HG03025 (cell line): Measurements from ENCODE around the gene LRRC18.

Source experiments
- ATAC-seq: cut with Tn5 transposase; IDR thresholded peaks from one replicate; pipeline ENCODE4 v1.9.1; 2021; ENCODE audit warnings: mild to moderate bottlenecking, moderate library complexity; ENCODE audit not compliant: unreplicated experiment, low FRiP score

Gene LRRC18

GRCh38 chr10:48946891-48947500 lies 7.4 kb upstream of the LRRC18 start:
- no peak for ATAC-seq

- no peak for ATAC-seq
These were observed 6.7 kb upstream of the LRRC18 start for GRCh38 chr10:48946332-48946731.

DNA sequence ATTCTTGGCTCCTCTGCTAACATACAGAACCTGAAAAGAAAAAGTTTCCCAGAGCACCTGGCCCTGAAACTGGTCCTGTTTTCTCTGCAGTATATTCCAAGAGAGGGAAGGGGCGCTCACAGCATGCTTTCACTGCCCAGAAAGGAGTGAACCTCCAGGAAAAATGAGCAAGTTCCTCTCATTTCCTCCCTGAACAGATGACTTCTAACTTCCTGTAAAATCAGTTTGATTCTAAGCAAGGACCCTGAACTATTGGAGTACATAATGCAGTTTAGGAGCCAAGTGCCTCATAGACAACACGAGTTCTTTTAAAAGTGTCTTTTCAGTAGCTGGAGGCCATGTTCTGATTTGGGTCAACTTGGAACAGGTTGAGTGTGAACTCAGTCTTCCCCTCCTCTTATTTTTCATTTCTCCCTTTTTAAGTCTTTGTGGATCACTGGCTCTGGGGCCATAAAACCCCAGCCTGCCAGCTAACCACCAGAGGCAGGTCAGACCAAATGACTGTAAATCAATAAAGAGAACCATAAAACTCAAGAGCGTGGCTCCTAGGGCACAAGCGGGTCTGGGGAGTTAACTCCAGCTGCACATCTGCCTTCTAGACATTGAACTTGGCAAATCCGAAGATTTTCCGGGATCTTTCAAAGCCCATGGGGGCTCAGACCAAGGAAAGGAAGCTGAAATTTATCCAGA lies 5.9 kb upstream of the LRRC18 start:
- no peak for ATAC-seq

DNA sequence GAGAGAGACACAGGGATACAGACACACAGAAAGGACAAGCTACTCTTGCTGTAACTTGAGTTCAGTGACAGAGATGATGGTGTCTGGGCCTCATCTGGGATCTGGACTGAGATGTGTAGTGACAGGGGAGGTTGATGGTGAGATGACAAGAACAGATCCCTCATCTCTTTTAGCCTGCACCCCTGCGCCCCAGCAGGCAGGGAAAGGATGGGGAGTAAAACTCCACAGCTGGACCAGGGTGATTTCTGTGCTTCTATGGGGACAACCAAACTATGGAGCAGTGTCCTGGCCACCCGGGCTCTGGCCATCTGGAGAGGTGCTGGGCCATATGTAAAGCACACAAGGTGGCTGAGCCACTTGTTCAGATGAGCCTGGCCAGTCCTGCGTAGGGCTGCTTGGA lies 4.5 kb upstream of the LRRC18 start:
- ATAC-seq: no peak

DNA sequence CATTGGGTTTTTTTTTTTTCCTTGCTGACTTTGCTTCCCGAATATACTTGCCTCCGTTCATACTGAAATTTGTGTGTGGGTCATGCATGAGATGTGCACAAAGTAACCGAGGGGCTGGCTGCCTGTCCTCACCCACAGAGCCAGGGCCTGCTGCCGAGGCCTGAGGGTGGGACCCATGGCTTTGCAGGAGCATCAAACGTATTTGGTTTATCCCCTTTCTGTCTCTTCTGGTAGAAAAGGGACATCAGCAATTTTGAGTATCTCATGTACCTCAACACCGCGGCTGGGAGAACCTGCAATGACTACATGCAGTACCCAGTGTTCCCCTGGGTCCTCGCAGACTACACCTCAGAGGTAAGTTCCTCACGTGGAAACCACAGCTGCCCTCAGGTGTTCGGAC lies 3.5 kb upstream of the LRRC18 start:
- no peak for ATAC-seq

GRCh38 chr10:48941427-48942075 lies 1.9 kb upstream of the LRRC18 start:
- no peak for ATAC-seq

DNA sequence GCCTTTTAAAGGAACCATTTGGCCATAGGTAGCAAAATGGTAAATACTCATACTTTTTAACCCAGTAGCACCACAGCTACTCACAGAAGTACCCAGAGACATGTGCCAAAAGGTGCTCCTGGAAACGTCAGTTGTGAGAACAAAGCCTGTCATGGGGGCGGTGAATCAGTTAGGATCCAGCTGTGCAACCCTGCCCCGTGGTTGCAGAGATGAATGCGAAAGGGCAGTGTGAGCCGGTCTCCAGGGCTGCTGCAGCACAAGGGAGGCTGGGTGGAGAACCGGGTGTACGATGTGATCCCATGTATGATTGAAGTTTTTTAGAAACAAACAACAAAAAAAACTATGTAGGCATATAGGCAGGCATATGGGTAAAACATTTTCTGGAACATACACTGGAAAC lies 1.3 kb upstream of the LRRC18 start:
- ATAC-seq: no peak

- no peak for ATAC-seq
These were observed 732 bp upstream of the LRRC18 start for GRCh38 chr10:48940372-48940771.

DNA sequence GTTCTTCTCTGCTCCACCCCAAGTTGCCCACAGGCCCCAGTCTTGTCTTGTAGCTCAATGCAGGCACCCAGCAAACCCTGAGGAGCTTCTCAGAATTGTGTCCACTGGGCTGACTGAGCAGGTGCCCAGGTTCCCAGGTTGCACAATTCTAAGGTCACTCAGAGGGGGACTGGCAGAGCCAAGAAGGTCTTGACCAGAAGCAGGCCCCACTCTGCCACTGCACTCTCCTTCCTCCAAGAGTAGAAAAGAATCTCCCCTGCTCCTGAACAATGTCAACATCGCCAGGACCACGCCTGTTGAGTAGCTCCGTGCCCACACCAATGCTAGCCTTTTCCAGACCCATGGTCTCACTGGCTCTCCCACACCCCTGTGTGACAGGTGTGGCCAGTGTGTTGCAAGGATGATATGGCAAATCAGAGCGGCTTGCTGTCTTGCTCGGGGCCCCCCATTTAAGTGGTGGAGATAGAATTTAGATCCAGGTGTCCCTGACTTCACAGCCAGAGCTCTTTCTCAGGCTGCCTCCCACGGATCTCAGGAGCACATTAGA lies 577 bp downstream of the LRRC18 start:
- no peak for ATAC-seq

DNA sequence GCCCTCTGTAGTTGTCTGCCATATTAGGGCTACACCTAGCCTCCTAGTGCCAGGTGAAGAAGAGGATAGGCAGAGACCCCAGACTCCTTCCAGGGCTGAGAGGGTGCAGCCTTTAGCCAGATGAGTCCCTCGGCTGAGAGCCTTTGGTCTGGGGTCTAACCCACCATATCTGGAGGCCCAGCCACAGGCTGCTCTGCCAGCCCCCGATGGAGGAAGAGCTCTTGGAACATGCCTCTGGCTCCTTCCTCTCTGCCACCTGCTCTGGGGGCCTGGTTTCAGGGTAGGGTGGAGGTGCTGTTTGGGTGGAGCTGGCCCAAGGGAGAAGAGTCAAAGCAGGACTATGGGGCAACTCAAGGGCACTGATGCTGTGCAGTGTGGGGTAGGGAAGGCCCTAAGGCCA lies 1.4 kb downstream of the LRRC18 start:
- no peak for ATAC-seq

DNA sequence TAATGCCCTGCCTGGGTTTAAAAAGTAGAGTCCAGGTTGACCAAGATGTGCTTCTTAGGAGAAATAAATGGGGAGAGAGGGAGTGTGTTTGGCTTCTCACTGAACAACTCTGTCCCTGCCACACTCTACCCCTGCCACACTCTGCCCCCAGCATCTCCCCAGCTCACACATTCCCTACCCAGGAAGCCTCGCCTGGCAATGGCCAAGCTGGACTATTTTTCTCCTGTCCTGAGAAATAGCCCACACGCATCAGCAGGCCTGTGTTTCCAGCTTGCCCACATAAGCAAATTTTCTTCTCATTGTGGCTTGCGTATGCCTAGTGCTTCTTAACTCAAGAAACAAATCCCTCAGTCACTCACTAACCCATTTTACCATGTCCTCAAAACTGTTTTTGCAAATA lies 1.8 kb downstream of the LRRC18 start:
- no peak for ATAC-seq

GRCh38 chr10:48935577-48935976 lies 4.1 kb downstream of the LRRC18 start:
- ATAC-seq: no peak

DNA sequence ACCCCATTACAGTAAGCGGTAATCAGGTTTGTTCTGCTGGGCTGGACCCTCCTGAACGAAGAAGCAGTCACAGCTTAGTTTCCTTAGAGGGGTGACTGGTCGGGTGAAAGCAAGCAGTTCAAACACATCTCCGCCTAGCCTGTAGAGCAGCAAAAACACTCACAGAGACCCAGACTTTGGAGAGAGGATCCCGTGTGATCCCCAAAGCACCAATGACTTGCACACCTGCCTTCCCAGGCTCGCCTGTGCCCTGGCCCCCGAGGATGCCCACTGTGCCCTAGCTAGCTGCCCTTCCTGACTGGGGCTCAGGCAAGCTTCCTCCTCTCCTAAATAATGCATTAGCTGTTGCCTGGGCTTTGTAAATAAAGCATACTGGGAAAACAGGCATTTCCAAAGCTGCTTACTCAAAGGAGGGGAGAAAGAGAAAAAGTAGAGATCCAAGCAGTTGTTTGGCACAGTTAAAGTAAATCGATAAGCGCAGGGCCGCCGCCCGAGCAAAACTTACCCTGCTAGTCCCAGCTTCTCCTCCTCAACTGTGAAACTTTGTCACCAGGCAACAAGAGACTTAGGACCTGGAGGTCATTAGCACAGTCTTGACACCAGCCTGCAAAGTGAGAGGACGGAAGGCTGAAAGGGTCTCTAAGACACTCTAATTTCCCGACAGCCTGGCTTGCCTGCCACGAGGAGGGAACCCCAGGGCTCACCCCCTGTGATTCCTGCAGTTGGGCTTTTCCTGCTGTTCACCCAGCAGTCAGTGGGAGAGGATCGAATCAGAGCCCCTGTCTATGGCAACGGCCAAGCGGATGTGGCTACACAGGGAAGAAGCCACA lies 4.8 kb downstream of the LRRC18 start:
- no peak for ATAC-seq

DNA sequence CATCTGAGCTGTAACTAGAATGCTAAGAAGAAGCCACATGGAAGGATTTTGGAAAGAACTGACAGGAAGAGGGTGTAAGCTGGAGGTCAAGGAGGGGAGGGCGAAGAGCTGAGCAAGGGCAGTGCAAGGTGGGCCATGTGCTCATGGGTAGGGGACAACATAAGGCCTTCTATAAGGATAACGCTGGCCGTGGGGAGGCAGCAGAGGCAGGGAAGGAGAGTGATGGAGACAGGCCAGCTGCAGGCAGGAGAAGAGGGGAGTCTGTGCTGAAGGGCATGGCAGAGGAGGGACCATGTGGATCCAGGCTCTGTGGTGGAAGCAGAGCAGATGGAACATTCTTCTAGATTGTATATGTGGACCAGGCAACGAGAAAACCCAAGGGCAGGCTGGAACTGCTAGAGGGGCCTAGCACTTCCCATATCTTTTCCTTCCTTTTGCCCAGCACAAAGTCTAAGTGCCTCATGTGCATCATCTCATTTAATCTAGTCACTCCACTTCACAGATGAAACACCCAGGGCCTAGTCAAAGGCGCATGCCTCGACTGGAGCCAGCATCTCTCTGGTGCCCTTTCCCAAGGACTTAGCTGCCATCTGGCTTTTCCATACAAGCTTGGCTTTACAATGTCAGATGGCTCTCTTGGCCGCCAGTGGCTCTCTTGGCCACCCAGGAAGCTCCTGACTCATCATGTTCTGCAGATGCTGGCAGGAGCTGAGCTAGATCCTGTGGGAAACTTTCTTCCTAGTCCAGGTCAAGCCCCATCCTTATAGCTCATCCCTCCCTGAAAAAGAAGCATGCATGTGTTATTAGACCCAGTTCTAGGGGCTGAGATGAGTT lies 6.6 kb downstream of the LRRC18 start:
- no peak for ATAC-seq

GRCh38 chr10:48931188-48931587 lies 8.5 kb downstream of the LRRC18 start:
- no peak for ATAC-seq

GRCh38 chr10:48929413-48929990 lies 10.1 kb downstream of the LRRC18 start:
- ATAC-seq: no peak

GRCh38 chr10:48926764-48927540 lies 12.7 kb downstream of the LRRC18 start:
- no peak for ATAC-seq

DNA sequence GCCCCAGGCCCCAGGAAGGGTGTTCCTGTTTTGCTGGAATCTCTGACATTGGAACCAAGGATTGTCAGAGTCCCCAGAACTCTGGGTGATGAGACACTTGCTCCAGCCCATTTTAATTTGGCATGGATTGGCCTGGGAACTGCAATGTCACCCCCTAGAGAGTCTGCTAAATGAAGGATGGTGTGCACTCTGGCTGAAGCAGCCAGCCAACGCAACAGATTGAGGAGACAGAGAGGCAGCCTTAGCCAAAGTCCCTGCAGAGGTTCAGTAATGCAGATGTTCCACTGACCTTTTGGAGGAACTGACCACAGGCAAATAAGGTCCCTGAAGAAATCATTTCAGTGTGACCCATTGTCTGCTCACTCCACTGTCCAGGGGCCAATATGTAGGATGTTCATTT lies 13.4 kb downstream of the LRRC18 start:
- ATAC-seq: no peak

DNA sequence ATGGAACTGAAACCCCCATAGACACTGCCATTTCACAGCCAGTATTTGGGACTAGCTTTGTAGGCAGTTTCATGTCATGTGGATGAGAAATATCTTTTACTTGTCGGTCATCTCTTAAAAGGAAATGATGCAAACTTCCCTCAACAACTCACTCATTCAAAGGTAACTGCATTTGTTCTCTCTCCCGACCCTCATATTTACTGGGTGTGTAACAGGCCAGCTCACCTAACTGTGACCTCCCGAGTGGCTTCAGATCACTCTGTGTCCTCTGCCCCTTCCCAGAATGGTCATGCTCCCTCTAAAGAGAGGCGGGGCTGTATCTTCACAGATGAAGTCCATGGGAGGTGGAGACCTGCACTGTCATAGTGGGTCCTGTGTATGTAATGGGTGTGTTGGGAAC lies 14.7 kb downstream of the LRRC18 start:
- no peak for ATAC-seq
